Measurements from ENCODE around the gene SEZ6L. TPM values are rescaled to one million over a fixed set of nuclear protein-coding genes. Genes with fewer than 3 reads are reported as not detected.

Gene SEZ6L
- total RNA-seq, 1 experiment from 2014 or later = not detected

DNA sequence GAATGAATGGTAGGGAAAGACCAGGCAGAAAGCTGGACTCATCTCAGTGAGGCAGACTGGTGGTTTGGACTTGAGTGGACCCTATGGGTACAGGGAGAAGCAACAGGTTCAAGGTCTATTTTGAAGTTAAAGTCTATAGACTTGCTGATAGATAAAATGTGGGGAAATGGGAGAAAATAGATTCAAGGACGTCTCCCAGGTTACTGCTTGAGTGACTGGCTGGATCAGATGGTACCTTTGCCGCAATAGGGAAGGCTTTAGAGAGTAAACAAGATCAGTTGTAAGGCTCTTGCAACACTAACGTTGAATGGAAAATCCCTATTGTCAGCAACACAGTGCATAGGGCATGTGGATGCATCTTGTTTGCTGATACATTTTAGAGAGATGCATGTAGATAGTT is 27.4 kb downstream of the SEZ6L start:
- no peak for TF ChIP-seq POLR2AphosphoS5 (IDR thresholded peaks at IDR 0.05; ENCODE audit: low read depth, low read length)
- no peak for TF ChIP-seq ELF1 (IDR thresholded peaks at IDR 0.05; ENCODE audit: borderline replicate concordance, low read depth)
- no peak for TF ChIP-seq RAD21 (IDR thresholded peaks at IDR 0.05; ENCODE audit: low read depth)
- TF ChIP-seq SP1 (IDR thresholded peaks at IDR 0.05; ENCODE audit: low read depth) = no peak
- CTCF ChIA-PET = no interaction called here
- H3K9ac ChIP-seq (ENCODE audit: low read length) = no peak overlapping the region
- intact Hi-C loops (cut with micrococcal nuclease) = no loop called here
- H3K27me3 ChIP-seq (ENCODE audit: insufficient read depth, low read length) = peaks cover 12% of the 10 kb centered on the region
- H3K4me2 ChIP-seq (ENCODE audit: low read length) = no peak overlapping the region
- no peak overlapping the region for H3K27ac ChIP-seq (ENCODE audit: low read depth, low read length)
- no TSS peak for BruUV-seq (replicated peaks)
- H3K9me2 ChIP-seq (ENCODE audit: insufficient read depth) = no peaks in the 10 kb centered on the region
- H3K4me1 ChIP-seq (ENCODE audit: control insufficient read depth in 1 of 2, insufficient read depth in 2 of 2, low read length in 2 of 2) = no peaks in the 10 kb centered on the region
- ATAC-seq = no peak
- no peak overlapping the region for H3K4me3 ChIP-seq (replicated peaks in 1 of 2; ENCODE audit: low read depth in 1 of 2, low read length in 2 of 2)
- no peaks in the 10 kb centered on the region for H3K36me3 ChIP-seq (ENCODE audit: control insufficient read depth in 1 of 2, insufficient read depth in 2 of 2, low read length in 2 of 2)
- no peaks in the 10 kb centered on the region for H3K9me3 ChIP-seq (ENCODE audit: control insufficient read depth in 1 of 2, insufficient read depth in 1 of 2, low read depth in 1 of 2, low read length in 2 of 2)
- H2AFZ ChIP-seq (ENCODE audit: low read depth, low read length, poor library complexity, severe bottlenecking) = no peak overlapping the region
- no peak for DNase-seq (ENCODE audit: low read depth, low spot score)
- H3K79me2 ChIP-seq (ENCODE audit: insufficient read depth, low read length) = no peaks in the 10 kb centered on the region
- no peaks in the 10 kb centered on the region for H4K20me1 ChIP-seq (ENCODE audit: insufficient read depth)
- POLR2A ChIA-PET = no interaction called here
- RAD21 ChIA-PET (ENCODE audit: low non-redundant PET in 1 of 2, low total read pairs in 2 of 2, uncharacterized antibody in 2 of 2, unreplicated experiment in 2 of 2) = no interaction called here

DNA sequence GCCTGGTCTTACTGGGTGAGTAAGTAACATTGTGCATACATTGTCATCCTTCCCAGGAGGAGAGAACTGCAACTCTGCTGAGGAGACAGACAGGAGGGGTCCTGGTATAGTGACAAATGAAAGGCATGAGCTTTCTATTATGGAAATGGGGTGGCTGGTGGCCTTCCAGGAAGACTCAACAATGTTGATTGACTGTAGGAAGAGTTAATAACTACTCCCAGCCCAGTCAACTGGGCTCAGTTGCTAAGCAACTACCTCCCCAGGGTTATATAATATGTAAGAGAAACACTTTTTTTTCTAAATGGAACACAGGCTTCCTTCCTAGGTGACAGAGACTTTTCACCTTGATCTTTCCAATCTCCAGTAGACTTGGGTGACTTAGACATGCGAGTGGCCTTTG is 28.2 kb downstream of the SEZ6L start:
- ChIA-PET RAD21 (ENCODE audit: low non-redundant PET in 1 of 2, low total read pairs in 2 of 2, uncharacterized antibody in 2 of 2, unreplicated experiment in 2 of 2) (no interaction called here), CTCF (no interaction called here), POLR2A (no interaction called here)
- Histone ChIP-seq H3K27ac (ENCODE audit: low read depth, low read length) (no peak overlapping the region), H3K4me2 (ENCODE audit: low read length) (no peak overlapping the region), H3K9me3 (ENCODE audit: control insufficient read depth in 1 of 2, insufficient read depth in 1 of 2, low read depth in 1 of 2, low read length in 2 of 2) (no peaks in the 10 kb centered on the region), H3K4me3 (replicated peaks in 1 of 2; ENCODE audit: low read depth in 1 of 2, low read length in 2 of 2) (no peak overlapping the region), H3K9me2 (ENCODE audit: insufficient read depth) (no peaks in the 10 kb centered on the region), H3K4me1 (ENCODE audit: control insufficient read depth in 1 of 2, insufficient read depth in 2 of 2, low read length in 2 of 2) (no peaks in the 10 kb centered on the region), H4K20me1 (ENCODE audit: insufficient read depth) (no peaks in the 10 kb centered on the region), H2AFZ (ENCODE audit: low read depth, low read length, poor library complexity, severe bottlenecking) (no peak overlapping the region), H3K9ac (ENCODE audit: low read length) (no peak overlapping the region), H3K36me3 (ENCODE audit: control insufficient read depth in 1 of 2, insufficient read depth in 2 of 2, low read length in 2 of 2) (no peaks in the 10 kb centered on the region), H3K79me2 (ENCODE audit: insufficient read depth, low read length) (no peaks in the 10 kb centered on the region), H3K27me3 (ENCODE audit: insufficient read depth, low read length) (peaks cover 16% of the 10 kb centered on the region)
- no TSS peak for BruUV-seq (replicated peaks)
- DNase-seq (ENCODE audit: low read depth, low spot score) (no peak), ATAC-seq (no peak)
- intact Hi-C loops (cut with micrococcal nuclease) = no loop called here
- TF ChIP-seq REST (IDR thresholded peaks at IDR 0.05; ENCODE audit: low read depth) (no peak), SRF (IDR thresholded peaks at IDR 0.05; ENCODE audit: low read depth) (no peak), ELF1 (IDR thresholded peaks at IDR 0.05; ENCODE audit: borderline replicate concordance, low read depth) (no peak), RAD21 (IDR thresholded peaks at IDR 0.05; ENCODE audit: low read depth) (no peak), FOSL1 (IDR thresholded peaks at IDR 0.05; ENCODE audit: low read depth) (no peak), SP1 (IDR thresholded peaks at IDR 0.05; ENCODE audit: low read depth) (no peak), EZH2 (IDR thresholded peaks at IDR 0.05) (no peak), EGR1 (IDR thresholded peaks at IDR 0.05; ENCODE audit: low read depth) (no peak), CBX3 (IDR thresholded peaks at IDR 0.05; ENCODE audit: low read depth) (no peak), TCF7L2 (IDR thresholded peaks at IDR 0.05; ENCODE audit: borderline replicate concordance, extremely low read depth, insufficient read depth, insufficient read length) (no peak), JUND (IDR thresholded peaks at IDR 0.05) (no peak), SIN3A (IDR thresholded peaks at IDR 0.05; ENCODE audit: low read depth) (no peak)
- TF ChIP-seq, protein P1, sequence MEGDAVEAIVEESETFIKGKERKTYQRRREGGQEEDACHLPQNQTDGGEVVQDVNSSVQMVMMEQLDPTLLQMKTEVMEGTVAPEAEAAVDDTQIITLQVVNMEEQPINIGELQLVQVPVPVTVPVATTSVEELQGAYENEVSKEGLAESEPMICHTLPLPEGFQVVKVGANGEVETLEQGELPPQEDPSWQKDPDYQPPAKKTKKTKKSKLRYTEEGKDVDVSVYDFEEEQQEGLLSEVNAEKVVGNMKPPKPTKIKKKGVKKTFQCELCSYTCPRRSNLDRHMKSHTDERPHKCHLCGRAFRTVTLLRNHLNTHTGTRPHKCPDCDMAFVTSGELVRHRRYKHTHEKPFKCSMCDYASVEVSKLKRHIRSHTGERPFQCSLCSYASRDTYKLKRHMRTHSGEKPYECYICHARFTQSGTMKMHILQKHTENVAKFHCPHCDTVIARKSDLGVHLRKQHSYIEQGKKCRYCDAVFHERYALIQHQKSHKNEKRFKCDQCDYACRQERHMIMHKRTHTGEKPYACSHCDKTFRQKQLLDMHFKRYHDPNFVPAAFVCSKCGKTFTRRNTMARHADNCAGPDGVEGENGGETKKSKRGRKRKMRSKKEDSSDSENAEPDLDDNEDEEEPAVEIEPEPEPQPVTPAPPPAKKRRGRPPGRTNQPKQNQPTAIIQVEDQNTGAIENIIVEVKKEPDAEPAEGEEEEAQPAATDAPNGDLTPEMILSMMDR (IDR thresholded peaks at IDR 0.05 in 2 of 3, conservative IDR thresholded peaks at IDR 0.05 in 1 of 3; ENCODE audit: borderline replicate concordance in 1 of 3, insufficient read depth in 1 of 3, low read depth in 2 of 3, low read length in 2 of 3) = no peak

Data from HCT116 (cell line).